GM12873 (cell line): ENCODE results near the gene PIAS4.

ENCODE experiments used
- CTCF ChIP-seq: IDR thresholded peaks from 2 replicates; pipeline ENCODE4 v1.5.1; 2012; ENCODE audit warnings: low read depth, mild to moderate bottlenecking, moderate library complexity, low read length, control low read depth; ENCODE audit not compliant: insufficient read depth; ENCODE audit errors: missing control alignments

PIAS4 gene

GRCh38 chr19:4018775-4019504 lies 11.4 kb downstream of the PIAS4 start:
- TF ChIP-seq CTCF, result no peak

- TF ChIP-seq CTCF, result no peak
Measured at GRCh38 chr19:4019578-4019977, 12.0 kb downstream of the PIAS4 start.

GRCh38 chr19:4023600-4024398 lies 16.3 kb downstream of the PIAS4 start:
- no peak for TF ChIP-seq CTCF

- TF ChIP-seq CTCF, result no peak
Measured at GRCh38 chr19:4025317-4025716, 17.8 kb downstream of the PIAS4 start.

GRCh38 chr19:4027146-4027545 lies 19.6 kb downstream of the PIAS4 start:
- TF ChIP-seq CTCF, result no peak

- TF ChIP-seq CTCF, result no peak
Measured at GRCh38 chr19:4028334-4029246, 21.1 kb downstream of the PIAS4 start.

- no peak for TF ChIP-seq CTCF
Measured at GRCh38 chr19:4029247-4029614, 21.7 kb downstream of the PIAS4 start.
